Stimulated activated CD4-positive, alpha-beta T cell treated with anti-CD3 and anti-CD28 coated beads, Interleukin-15, amount 100 ng/mL, for 24 hours (primary cell): ENCODE data around the gene GABRB1.

Source experiments
- DNase-seq: peaks from one replicate; pipeline ENCODE4 v3.0.0-alpha.2; 2020

Gene GABRB1

DNA sequence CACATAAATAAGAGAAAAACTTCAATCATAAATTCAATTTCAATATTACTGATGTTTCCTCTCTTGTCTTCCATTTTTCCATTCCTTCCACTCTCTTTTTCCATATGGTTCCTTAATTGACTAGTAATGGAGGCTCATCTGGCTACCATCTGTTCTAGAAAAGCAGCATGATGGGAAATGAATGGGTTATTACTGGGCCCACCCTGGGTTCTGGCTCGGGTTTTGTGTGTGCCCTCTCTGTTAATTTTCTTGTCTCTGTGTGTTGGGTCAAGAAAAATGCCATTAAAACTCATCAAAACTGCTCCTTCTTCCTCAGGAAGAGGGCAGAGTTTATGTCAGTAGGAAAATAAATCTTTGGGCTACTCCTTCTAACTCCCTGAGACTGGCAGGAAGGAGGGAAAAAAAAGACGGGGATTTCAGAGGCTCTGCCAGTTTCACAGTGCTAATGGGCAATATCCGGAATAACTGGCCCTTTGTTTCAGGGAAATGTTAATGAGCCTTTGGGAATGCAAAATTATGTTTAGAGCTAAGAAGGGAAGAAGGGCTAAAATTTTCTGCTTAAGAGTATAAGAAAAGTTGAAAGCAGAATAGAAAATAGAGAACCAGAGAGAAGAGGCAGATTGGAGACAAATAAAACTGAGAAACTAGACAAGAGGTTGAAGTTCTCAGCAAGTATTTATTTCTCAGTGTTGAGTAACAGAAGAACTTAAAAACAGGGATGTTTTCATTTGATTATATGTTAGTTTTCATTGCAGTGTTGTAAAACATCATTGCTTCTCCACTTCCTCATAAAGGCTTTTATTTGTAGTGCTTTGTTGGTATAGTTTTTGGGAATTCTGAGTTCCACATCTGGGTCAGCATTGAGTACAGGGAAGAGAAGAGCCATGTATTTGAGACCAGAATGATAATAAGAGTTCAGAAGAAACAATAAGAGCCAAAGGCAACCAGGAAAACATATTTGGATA lies 19.7 kb downstream of the GABRB1 start:
- no peak for DNase-seq

DNA sequence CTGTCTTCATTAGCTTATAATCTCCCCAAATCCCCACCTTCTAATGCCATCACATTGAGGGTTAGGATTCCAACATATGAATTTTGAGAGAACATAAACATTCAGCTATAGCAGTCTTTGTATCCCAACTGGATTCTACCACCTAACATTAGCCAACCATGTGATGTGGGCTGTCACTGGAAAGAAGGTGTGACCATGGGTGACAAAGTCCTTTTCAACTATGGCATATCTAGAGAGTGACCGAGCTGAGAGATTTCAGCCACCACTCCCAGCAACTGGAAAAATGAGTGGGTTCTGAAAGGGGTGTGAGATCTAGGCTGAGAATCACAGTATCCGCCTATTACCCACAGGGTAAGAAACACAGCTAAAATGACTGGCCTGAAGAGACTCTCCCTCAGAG lies 22.1 kb downstream of the GABRB1 start:
- DNase-seq, result no peak

DNA sequence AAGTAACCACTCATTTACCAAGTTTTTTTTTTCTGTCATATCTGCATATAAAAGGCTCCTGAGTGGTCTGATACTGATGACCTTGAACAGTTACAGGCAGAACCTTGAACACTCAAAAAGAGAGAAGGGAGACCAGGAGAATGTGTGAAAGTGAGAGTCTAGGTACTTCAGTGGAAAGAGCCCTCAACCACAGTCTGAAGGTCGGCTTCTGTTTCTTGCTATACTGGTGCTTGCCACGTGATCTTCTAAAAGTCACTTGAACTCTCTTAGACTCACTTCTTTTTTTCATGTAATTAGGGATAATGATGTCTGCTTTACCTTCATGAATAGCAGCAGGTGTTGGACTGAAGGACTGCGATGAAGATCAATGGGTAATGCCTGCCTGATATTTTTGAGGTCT lies 22.8 kb downstream of the GABRB1 start:
- no peak for DNase-seq

DNA sequence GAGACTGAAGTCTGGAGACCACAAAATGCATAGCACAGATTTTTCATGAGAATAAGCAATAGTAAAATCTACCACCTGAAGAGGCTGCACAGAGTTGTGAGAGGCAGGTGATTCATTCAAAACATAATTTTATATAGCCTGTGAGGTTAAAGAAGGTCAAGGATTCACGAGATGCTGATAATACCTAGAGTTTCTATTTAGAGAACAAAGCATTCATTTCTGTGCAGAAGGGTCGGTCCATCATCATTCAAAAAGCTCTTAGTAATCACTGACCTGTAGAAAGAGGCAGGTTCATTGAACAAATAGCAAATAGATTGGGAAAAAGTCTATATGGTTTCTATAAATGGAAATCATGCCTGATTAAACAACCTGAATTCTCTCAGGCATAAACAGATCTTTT lies 26.6 kb downstream of the GABRB1 start:
- no peak for DNase-seq

DNA sequence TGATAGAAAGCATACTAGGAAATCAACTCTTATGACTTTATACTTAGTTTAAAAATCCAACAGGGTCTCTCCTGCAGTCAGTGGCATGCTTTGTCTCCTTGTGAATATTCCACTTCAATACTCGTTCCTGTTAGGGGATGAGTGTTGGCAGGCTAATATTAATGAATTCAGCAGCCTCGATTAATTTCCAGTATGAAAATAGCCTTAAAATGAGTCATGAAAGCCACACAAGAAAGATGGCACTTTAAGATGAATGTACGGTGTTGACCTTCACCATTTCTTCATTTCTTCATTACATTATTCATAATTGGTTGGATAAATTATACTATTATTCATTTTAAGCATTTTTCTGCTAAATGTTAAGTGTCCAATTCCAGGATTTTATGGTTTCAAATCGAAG lies 29.2 kb downstream of the GABRB1 start:
- no peak for DNase-seq

DNA sequence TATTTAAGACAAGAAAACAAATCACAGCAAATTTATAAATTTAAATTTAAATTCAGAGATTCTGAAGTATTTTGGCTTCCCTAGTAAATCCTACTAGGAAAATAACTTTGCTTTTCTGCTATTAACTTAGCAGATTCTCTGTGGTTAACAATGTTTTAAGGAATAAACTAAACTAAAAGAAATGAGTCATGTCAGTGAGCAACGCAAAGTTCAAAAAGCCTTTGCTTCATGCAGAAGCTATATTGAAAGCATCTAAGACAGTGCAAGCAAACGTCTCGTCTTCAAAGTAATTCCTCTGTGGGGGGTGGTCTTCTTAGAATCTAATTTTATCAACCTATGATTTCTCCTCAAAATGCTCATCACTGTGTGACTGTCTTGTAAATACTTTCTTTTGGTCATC lies 30.1 kb downstream of the GABRB1 start:
- DNase-seq, result no peak

DNA sequence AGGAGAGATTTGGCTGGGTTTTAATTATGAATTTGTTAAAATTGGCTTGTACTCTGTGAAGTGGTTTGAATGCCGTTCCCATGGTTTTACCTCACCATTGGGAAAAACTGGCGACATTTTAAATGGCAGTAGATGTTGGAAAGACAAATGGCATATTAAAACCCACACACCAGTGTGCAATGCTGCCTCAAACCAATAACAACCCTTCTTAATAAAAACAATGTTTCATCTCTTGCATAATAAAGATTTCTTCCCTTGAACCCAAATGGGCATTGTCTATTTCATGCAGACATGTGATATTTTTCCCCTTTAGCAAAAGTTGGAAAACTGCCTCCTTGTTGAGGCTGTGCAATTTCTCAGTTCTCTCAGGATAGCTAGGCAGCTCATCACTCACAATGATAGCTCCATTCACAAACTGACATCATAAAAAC lies 33.7 kb downstream of the GABRB1 start:
- no peak for DNase-seq

DNA sequence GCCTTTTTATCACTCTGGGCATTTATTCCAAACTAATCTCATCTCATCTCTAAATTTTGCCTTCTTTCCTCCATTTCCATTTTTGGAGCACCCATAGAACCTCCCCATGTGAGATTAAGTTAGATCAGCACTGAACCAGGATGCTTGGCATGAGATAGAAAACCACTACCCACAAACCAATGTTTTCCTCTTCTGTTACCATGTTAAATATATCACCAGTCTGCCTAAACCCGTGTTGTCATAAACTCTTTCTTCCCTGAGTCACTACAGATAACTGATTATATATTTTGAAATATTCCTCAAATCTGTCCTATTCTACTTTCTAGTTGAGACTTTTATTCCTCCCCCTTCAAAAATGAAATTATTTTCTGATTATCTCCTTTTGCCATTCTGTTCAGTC lies 37.6 kb downstream of the GABRB1 start:
- DNase-seq, result no peak

DNA sequence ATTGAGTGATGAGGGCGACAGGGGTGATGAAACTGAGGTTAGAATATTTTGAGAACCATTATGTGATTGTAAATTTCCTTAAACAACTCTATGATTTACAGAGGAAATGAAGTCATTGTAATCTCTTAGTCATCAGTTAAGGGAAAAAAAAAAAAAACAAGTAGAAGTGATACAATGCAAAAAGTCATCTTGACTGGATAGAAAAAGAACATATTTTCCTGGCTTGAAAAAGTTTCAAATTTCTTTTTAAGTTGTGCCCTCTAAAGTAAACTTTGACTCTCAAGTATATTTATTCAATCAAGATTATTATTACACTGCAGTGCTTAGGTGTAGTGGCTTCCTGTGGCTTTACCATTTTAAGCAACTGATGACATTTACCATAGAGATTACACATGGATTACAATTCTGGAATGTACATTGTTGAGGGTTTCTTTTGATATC lies 40.6 kb downstream of the GABRB1 start:
- no peak for DNase-seq

DNA sequence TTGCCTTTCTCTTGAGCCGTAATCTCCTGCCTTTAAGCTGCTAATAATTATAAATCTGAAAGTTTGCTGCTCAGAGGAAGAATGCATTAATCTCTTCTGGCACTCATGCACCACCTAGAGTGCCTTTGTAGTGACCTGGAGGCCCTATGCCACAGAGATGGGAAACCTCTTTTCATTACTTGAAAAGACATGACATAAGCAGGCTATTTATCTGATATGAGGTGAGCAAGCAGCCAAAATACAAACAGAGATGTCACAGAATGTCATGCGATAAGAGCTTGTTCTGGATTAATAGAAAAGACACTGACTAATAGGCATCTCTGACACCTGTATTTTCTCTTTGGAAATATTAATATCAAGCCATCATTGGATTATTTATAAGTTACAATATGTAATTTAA lies 42.3 kb downstream of the GABRB1 start:
- DNase-seq, result no peak

DNA sequence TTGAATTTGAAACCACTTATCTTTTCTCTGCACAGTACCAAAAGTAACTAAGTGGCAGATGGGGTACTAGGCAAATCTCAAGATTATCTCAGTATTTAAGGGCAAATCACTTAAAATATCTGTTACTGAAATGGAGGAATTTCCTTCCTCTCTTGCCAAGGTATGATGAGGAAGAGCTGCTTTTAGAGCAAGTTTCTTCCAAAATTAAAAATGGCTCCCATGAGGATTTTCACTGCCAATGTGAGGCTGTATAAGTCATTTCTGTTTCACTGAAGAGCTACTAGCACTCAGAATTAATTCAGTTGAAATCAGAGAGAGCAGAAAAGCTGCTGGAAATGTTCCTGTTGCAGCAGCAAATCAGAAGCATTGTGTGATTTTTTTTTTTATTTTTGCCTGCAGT lies 43.4 kb downstream of the GABRB1 start:
- DNase-seq, result no peak

DNA sequence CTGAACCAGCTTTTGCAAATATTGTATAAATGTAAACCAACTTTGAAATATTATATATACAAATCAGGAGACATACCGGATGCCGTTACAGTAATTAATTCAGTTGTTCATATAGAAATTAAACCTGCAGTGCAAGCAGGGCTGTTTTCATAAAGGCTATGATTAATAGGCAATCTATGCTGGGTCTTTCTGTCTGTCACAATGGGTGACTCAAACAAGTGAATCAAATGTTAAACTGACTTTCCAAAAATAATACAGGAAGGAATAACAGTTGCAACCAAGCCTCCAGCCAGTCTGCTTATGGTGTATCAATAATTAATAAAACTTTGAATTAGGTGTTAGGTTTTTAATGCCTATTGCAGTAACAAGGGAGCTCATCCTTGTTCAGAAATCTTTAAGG lies 43.9 kb downstream of the GABRB1 start:
- DNase-seq, result no peak

DNA sequence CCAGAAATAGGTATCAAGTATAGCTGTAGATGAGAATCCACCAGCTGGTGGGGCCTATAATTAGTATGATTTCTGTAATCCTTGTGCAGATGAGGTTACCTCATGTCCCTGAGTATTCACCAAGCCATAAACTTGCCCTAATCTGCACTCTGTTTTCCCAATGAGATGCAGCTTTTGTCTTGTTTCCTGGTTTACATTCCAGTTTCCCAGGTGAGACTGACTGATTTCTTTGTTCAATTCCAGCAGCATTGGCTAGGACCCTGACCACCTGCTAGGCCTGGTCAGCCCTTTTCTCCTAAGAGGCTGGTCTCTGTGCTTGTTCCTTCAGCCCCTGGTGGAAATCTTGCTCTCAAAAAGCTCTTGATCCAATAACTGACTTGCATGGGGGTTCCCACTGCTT lies 44.6 kb downstream of the GABRB1 start:
- no peak for DNase-seq

DNA sequence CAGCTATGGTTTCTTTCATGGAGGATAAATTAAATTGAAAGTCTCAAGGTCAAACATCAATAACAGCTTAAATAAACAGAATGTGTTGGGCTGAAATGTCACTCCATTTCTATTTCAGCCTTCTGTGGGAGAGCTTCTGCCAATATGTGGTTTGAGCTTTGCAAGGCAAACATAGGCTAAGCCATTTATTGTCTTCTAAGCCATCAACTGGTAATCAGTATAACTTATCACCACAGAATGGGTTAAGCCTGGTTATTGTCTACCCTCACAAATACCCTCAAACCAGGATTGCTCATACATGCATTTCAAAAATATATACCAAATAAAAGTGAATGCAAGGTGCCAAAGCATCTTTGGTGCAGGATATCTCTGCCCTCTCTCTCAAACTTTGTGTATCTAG lies 52.7 kb downstream of the GABRB1 start:
- no peak for DNase-seq

DNA sequence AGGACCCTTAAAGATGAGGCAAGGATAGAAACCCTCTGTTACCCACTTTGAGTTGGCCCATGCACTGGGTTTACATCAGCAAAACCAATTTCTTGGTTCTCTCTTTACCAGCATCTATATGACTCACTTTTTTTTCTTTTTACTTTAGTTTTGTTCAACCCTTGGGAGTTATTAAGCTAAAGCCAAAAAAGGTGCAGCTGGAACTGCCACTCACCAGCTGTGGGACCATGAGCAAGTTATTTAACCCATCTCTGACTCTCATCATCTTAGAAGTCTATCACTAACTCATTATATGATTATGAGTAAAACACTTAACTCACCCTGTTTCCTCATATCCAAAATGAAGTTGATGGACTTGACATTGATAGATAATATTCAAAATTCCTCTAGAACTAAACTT lies 53.4 kb downstream of the GABRB1 start:
- DNase-seq, result no peak

DNA sequence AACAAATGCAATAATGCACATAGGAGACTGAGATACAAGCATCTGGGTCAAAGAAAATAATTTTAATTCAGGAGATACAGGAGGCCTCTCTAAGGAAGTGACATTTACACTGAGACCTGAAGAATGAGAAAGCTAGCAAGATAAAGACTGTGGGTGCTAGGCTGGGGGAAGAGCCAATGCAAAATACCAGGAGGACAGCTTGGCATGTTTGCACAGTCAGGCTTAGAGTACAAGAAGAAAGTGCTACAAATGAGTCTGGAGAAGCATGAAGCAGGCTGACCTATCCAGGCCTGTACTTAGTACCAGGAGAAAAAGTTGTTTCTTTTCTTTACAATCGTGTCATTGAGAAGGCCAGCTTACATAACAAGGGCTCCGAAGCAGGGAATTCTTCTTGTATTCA lies 56.9 kb downstream of the GABRB1 start:
- no peak for DNase-seq

DNA sequence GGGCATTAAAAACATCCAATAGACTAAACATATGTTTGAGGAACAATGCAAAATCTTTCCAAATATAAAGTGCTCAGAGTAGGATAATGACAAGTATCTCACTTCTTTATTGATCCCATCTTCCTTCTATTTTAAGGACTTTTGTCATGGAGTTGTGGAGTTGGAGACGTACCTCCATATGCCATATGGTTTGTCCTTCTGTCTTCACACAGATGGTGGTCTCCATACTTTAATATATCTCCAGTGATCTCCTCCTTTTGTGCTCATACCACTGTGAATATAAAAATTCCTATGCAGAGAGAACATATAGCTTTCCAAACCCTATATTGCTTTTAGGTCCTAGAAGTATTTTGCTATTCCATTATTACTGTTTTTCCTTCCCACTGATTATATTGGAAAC lies 64.5 kb downstream of the GABRB1 start:
- no peak for DNase-seq

DNA sequence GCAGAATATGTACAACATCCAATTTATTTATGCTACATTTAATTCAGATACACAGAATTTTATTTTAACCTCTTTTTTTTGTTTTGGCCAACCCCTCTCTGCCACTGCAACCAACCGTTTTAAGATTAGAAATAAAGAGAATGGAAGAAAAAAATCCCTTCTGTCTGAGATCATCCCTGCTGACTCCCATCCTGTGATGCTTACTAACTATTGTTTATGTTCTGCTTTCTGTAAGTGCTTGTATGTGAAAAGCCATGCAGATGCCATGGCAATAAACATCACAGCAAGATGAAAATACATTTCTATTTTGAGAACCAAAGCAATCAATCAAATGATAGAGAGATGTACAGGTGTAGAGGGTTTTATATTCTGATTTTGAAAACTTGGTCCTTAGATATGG lies 70.1 kb downstream of the GABRB1 start:
- no peak for DNase-seq

DNA sequence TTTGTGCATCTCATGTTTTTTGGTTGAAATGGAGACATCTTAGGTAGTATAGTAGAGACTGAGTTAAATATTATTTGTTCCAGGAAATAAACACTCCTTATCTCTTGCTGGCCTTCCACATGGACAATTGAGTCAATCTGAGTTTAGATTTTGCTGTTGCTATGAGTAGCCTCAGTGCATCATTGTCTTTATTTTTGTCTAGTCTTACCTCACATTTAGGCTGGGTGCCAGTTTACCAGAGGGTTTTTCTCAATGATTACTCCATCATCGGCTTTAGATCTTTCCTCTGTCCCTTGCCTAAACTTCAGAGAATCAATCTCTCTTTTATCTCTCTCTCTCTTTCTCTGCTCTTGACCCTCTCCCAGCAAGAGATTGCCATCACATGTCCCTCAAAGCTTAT lies 73.6 kb downstream of the GABRB1 start:
- no peak for DNase-seq

DNA sequence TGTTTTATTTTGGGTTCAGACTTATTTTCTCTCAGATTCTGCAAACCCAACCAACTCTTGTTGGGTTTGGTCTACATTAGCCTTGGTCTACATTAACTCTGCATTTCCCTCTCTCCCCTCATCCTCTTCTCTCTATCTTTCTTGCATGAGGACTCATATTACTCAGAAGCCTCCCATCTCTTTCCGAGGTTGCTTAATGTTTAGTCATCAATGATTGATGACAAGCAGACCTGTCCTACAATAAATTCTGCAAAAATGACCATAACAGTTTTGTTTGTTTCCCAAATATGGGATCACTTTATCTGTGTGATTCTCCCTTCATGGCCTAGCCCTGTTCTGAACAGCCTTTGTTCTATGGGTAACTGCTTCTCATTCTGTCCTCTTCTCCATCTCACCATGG lies 75.2 kb downstream of the GABRB1 start:
- DNase-seq, result no peak

DNA sequence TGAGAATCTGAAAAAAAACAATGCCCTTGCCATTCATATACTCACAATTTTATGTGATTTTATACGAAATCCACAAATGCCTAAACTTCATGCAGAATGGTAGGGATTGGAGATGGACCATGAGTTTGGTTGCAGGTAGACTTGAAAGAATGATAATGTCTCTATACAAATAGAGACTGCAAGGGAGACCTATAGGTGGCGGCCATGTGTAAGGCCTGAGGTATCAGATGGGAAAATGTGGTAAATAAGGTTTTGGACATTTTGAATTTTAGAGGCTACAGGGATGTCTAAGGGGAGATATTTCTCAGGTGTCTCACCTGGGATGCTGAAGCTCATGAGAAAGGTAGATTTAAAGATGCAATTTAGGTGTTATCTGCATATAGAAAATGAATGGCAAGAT lies 78.0 kb downstream of the GABRB1 start:
- DNase-seq, result no peak

DNA sequence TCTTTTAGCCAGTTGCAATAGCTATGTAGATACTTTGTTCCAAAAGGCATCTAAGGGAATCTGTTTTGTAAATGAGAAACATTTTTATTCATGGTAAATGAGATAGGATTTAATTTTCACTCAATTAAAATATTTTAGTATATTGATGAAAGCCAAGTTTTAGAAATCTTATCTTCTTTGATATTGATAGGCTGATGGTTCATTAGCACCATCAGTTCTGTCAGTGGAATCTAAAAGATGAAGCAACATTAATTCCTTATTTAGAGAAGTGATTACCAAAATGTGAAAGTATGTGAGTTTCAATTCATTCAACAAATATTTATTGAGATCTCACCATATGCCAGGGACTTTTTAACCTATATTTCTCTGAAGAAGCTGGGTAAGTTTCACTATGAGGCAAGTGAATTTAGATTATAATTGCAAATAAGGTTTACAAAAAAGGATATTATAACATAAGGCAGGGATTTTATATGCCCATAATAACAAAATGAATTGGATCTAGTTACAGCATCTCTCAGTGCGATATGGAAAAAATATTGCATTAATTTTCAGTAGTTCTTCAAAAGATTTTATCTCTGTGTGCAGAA lies 79.3 kb downstream of the GABRB1 start:
- no peak for DNase-seq

DNA sequence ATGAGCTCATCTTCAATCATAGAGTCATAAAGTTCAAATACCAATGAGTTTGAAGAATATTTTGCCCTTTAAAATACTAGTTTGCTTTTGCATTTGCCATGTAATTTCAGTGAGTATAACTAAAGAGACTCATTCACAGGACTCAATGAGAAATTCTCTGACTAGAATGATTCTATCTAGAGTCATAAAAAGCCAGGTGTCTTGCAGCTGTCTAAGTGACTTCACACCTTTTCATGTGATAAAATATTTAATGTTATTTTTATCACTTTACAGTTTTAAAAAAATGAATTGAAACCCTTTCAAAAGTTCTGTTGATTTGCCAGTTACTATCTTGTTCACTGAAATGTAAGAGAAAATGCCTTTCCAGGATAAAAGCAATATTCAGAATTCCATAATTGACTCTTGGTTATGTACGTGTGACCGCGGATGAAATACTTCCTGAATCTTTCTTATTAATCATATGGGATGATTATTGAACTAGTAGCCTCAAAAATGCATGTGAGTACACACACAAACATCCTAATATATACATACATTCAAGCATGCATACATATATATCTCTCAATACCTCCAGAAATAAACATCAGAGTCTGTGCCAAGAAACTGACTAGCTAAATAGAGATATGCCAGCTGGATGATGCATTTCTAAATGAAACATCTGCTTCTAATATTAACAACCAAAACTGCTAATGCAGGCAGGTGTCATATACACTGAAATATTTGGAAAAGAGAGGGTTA lies 87.0 kb downstream of the GABRB1 start:
- no peak for DNase-seq

DNA sequence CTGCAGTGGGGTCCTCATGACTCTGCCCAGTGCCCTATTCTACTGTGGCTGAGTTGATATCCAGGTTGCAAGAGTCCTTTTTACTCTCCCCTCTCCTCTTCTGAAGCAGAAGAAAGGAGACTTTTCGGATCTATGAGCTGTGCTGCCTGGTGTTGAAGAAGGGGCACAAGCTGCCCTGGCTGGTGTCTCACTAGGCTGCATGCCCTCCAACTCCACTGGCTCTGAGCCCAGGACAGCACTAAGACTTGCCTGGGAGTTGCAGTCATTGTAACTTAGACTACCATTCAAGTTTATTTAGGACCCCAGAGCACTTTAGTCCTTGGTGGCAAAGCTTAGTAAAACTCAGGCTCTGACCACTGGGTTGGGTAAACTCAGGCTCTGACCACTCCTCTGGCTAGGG lies 89.4 kb downstream of the GABRB1 start:
- DNase-seq, result no peak
